ENCODE data around the gene SIM2.

GRCh38 chr21:36656138-36656537 is 42.8 kb upstream of the SIM2 start:
- no peak for TF ChIP-seq ETS1 (IDR thresholded peaks at IDR 0.05)
- TF ChIP-seq POLR2AphosphoS5 (IDR thresholded peaks at IDR 0.05; ENCODE audit: low read depth): no peak
- TF ChIP-seq CTCF (conservative IDR thresholded peaks at IDR 0.05; ENCODE audit: low read depth in 2 of 2): no peak
- no peak for TF ChIP-seq CREB1 (CRISPR knock-in tag; IDR thresholded peaks at IDR 0.05; ENCODE audit: low read depth)
- TF ChIP-seq JUNB (IDR thresholded peaks at IDR 0.05; ENCODE audit: unreplicated experiment): no peak
- no peak for TF ChIP-seq EZH2 (IDR thresholded peaks at IDR 0.05; ENCODE audit: low read depth, unreplicated experiment)
- TF ChIP-seq NANOG (IDR thresholded peaks at IDR 0.05; ENCODE audit: borderline replicate concordance): no peak
- no peak for TF ChIP-seq REST (IDR thresholded peaks at IDR 0.05; ENCODE audit: unreplicated experiment)
- no peak for TF ChIP-seq ZNF331 (CRISPR knock-in tag; IDR thresholded peaks at IDR 0.05; ENCODE audit: low read depth)
